HG03135 (cell line): ENCODE data around the gene OR2A5.
"Not testable (repeated sequence)": the region's sequence is repeated elsewhere in the genome, so short reads cannot be mapped to it uniquely, and the experiment has no call there.

Source experiments
- ATAC-seq: cut with Tn5 transposase; IDR thresholded peaks from one replicate; pipeline ENCODE4 v1.9.1; 2021; ENCODE audit warnings: mild to moderate bottlenecking, moderate library complexity; ENCODE audit not compliant: unreplicated experiment

Gene OR2A5

DNA sequence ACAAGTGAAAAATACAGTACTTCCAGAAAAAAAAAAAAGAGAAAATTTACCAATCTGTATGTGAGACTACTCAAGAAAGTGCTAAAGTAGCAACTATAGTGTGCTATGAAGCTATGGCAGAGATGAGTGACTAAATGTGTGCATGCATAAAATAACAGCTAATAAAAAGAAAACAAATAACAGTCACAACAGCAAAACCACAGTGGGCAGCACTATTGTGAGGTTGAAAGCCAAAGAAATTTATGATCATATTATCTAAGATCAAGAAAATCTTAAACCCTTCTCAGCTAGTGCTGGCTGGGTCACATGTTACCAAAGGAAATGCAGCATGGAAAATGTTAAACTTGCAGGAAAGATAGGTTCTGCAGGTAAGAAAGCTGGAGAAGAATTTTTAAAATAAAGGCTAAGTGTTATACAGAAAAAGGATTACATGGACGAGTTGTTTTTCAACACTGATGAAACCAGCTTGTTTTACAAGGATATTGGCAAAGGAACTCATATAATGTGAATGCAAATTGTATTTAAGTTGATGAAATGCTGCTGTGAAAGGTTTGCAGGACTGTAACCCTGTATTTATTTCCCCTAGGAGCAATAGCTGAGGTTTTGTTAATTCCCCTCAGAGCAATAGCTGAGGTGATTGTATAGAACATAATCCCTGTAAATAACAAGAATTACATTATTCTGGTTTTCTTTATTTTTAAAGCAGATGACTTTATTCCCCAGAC is 15.6 kb upstream of the OR2A5 start:
- no peak for ATAC-seq

DNA sequence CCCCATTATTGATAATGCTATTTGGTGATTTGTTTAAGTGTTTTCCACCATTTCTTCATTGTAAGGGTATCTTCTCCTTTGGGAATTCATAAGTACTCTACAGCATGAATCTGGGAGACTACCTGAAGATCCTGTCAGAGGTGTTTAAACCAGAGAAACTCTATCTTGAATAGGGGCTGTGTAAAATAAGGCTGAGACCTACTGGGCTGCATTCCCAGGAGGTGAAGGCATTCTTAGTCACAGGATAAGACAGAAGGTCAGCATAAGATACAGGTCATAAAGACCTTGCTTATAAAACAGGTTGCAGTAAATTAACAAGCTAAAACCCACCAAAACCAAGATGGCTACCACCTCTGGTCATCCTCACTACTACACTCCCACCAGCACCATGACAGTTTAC is 13.4 kb upstream of the OR2A5 start:
- no peak for ATAC-seq

GRCh38 chr7:144036302-144036885 is 12.4 kb upstream of the OR2A5 start:
- no peak for ATAC-seq

DNA sequence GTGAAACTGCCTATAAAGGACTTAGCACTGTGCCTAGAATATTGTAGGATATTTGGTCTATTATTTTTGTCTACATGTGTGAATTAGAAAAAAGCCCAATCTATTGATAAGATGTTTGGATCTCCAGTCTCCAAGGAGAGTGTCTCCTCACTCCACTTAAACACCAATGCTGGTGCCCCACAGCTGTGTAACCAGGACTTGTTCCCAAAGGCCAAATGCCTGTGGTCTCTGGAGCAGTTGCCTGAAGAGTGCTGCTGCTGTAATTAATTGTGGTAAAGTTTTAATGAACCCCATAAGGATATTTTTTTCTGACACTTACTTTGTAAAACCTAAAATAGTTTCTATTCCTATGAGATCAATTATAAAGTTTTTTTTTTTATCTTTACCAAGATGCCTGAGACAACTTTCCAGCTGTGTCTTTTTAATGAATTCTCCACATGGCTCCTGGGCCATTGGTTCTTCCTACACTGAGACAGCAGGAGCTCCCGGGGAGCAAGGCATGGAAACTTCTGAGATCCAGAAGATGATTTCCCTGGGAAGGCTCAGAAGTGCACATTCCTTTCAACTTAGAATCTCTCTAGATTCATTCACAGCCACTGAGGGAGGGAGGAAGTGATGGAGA is 11.2 kb upstream of the OR2A5 start:
- ATAC-seq = no peak

- no peak for ATAC-seq
Observed at GRCh38 chr7:144038887-144039286, 9.9 kb upstream of the OR2A5 start.

- ATAC-seq = no peak
Observed at GRCh38 chr7:144049491-144049890, 743 bp downstream of the OR2A5 start.

DNA sequence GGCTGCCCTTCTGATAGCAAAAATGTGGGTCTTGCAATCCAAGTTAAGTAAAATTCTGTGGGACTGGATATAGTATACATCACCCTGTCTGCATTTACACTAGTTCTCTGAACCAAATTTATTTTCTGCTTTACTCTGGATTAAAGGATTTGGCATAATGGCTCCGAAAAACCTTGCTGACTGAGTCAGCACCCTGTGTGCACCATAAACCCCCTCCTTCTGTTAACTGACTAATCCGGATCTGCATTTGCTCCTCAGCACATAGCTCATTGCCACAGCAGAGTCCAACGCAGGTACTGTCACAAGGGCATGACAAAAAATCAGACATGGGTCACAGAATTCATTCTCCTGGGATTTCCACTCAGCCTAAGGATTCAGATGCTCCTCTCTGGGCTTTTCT is 1.3 kb downstream of the OR2A5 start:
- no peak for ATAC-seq

DNA sequence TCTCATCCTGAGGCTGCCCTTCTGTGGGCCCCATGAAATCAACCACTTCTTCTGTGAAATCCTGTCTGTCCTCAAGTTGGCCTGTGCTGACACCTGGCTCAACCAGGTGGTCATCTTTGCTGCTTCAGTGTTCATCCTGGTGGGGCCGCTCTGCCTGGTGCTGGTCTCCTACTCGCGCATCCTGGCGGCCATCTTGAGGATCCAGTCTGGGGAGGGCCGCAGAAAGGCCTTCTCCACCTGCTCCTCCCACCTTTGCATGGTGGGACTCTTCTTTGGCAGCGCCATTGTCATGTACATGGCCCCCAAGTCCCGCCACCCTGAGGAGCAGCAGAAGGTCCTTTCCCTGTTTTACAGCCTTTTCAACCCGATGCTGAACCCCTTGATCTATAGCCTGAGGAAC is 2.1 kb downstream of the OR2A5 start:
- not testable (repeated sequence) for ATAC-seq

GRCh38 chr7:144057954-144058353 is 9.2 kb downstream of the OR2A5 start:
- no peak for ATAC-seq

GRCh38 chr7:144063710-144064109 is 15.0 kb downstream of the OR2A5 start:
- no peak for ATAC-seq

- ATAC-seq = no peak
Observed at GRCh38 chr7:144069511-144069910, 20.8 kb downstream of the OR2A5 start, which contains the start of gene OR2A25. OR2A25 (plus strand) TSS chr7:144069811; CDS start chr7:144074220, 4,409 bp downstream.

- ATAC-seq = no peak
Observed at GRCh38 chr7:144069953-144070352, 21.2 kb downstream of the OR2A5 start.

DNA sequence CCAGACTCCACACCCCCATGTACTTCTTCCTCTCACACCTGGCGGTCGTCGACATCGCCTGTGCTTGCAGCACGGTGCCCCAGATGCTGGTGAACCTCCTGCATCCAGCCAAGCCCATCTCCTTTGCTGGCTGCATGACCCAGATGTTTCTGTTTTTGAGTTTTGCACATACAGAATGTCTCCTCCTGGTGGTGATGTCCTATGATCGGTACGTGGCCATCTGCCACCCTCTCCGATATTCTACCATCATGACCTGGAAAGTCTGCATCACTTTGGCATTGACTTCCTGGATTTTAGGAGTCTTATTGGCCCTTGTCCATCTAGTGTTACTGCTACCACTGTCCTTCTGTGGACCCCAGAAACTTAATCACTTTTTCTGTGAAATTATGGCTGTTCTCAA is 25.6 kb downstream of the OR2A5 start:
- no peak for ATAC-seq

GRCh38 chr7:144085978-144086377 is 37.2 kb downstream of the OR2A5 start, which contains the start of gene OR2A12:
OR2A12 (plus strand) TSS chr7:144086278; CDS start chr7:144095108, 8,830 bp downstream.
- no peak for ATAC-seq

- no peak for ATAC-seq
Observed at GRCh38 chr7:144086730-144087129, 38.0 kb downstream of the OR2A5 start.

DNA sequence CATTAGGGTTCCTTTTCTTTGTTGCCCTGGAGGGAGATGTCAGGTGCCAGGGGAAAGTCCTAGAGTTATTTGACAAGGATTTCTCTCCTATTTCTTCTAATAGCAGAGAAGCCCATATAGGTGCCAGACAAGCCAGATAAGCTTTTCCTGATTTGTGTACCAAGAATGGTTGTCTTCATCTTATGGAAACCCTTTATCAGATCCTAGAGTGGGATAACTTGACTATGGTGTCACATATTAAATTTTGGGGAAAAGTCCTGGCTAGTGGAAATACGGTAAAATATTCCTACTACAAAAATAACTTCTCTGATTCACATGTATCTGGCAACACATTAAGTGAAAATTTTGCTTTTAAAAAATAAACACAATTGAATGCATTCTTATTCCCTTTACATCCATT is 38.5 kb downstream of the OR2A5 start:
- ATAC-seq = no peak

GRCh38 chr7:144090667-144091066 is 41.9 kb downstream of the OR2A5 start:
- ATAC-seq = no peak

DNA sequence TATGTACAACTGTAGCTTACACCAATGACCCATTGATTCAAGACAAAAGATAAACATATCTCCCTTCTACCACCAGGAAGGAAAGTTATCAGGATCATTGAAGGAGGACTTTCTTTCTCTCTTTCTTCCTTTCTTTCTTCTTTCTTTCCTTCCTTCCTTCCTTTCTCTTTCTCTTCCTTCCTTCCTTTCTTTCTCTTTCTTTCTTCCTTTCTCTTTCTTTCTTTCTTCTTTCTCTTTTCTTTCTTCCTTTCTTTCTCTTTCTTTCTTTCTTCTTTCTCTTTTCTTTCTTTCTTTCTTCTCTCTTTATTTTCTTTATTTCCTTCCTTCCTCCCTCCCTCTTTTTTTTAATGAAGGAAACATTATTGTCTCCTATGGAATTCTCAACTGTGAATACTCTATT is 50.0 kb downstream of the OR2A5 start:
- no peak for ATAC-seq

- ATAC-seq = no peak
Observed at GRCh38 chr7:144100607-144101006, 51.9 kb downstream of the OR2A5 start.

DNA sequence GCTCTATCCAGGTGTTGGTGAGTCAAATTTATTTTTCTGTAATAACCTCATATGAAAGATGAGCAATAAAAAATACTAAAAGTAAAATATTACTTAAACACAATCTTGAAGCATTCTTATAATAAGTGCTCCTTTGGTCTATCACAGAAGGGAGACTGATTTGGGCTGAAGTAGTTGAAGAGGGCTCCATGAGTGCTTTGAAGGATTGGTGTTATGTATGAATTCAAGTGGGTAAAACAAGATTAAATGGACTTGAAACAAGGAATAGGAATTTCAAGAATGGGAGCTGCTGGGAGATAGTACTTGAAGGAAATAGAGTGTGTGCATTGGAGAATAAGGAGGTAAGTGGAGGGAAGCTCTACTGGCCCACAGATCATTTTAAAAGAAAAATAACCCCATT is 53.3 kb downstream of the OR2A5 start:
- no peak for ATAC-seq

- no peak for ATAC-seq
Observed at GRCh38 chr7:144105211-144105610, 56.5 kb downstream of the OR2A5 start.
